DOHH2 (cell line): ENCODE results near the gene VKORC1.
A peak's percentile ranks its signal among the peaks of the same experiment; 100 is the strongest.

Source experiments
- H3F3A ChIP-seq: fragments of 200-600 bp; sonication (generic), shearing (Covaris generic); 2 replicates; pipeline ENCODE4 v1.6.0; 2016; ENCODE audit warnings: antibody characterized with exemption, mild to moderate bottlenecking; ENCODE audit not compliant: control insufficient read depth, insufficient read depth
- H3K27ac ChIP-seq: fragments of 200-600 bp; sonication (generic); 2 replicates; pipeline ENCODE4 v1.5.1; 2014; ENCODE audit warnings: low read depth, mild to moderate bottlenecking, low read length, moderate library complexity
- H3K27me3 ChIP-seq: fragments of 200-600 bp; sonication (generic); 2 replicates; pipeline ENCODE4 v1.6.1; 2014; ENCODE audit warnings: mild to moderate bottlenecking, low read length, mixed read lengths; ENCODE audit not compliant: control insufficient read depth
- H3K36me3 ChIP-seq: fragments of 200-600 bp; sonication (generic); 2 replicates; pipeline ENCODE4 v1.6.1; 2014; ENCODE audit warnings: mild to moderate bottlenecking, low read length, moderate library complexity, mixed read lengths; ENCODE audit not compliant: control insufficient read depth
- H3K4me1 ChIP-seq: fragments of 200-600 bp; sonication (generic); 2 replicates; pipeline ENCODE4 v1.6.1; 2014; ENCODE audit warnings: mild to moderate bottlenecking, low read length, mixed read lengths; ENCODE audit not compliant: control insufficient read depth
- H3K4me2 ChIP-seq: fragments of 200-600 bp; sonication (generic); 2 replicates; pipeline ENCODE4 v1.6.0; 2014; ENCODE audit warnings: mild to moderate bottlenecking, low read length, moderate library complexity
- H3K4me3 ChIP-seq: fragments of 200-600 bp; sonication (generic); 2 replicates; pipeline ENCODE4 v1.5.1; 2014; ENCODE audit warnings: mild to moderate bottlenecking, low read length, mixed read lengths
- H3K79me2 ChIP-seq: fragments of 200-600 bp; sonication (generic); 2 replicates; pipeline ENCODE4 v1.6.1; 2014; ENCODE audit warnings: mild to moderate bottlenecking, low read length, mixed read lengths; ENCODE audit not compliant: control insufficient read depth
- H3K9me2 ChIP-seq: fragments of 200-600 bp; sonication (generic); replicated peaks from 2 replicates; pipeline ENCODE4 v1.6.1; 2014; ENCODE audit warnings: mild to moderate bottlenecking, low read length, mixed read lengths; ENCODE audit not compliant: control insufficient read depth
- H3K9me3 ChIP-seq: fragments of 200-600 bp; sonication (generic); 2 replicates; pipeline ENCODE4 v1.6.1; 2014; ENCODE audit warnings: antibody characterized with exemption, low read length, mixed read lengths; ENCODE audit not compliant: control insufficient read depth, insufficient read depth
- H4K20me1 ChIP-seq: fragments of 200-600 bp; sonication (generic); 2 replicates; pipeline ENCODE4 v1.6.0; 2014; ENCODE audit warnings: low read depth, mild to moderate bottlenecking, antibody characterized with exemption, low read length, moderate library complexity; ENCODE audit not compliant: control insufficient read depth, insufficient read depth
- CTCF ChIP-seq: fragments of 200-600 bp; sonication (generic); IDR thresholded peaks from one replicate; pipeline ENCODE4 v1.5.1; 2014; ENCODE audit warnings: antibody characterized with exemption, mild to moderate bottlenecking, low read depth, low read length; ENCODE audit not compliant: poor library complexity, severe bottlenecking
- EZH2phosphoT487 ChIP-seq: fragments of 200-600 bp; sonication (generic); IDR thresholded peaks from 2 replicates; pipeline ENCODE4 v1.6.1; 2017; ENCODE audit warnings: borderline replicate concordance, mild to moderate bottlenecking, antibody characterized with exemption, low read length, moderate library complexity, mixed read lengths

VKORC1 gene

GRCh38 chr16:31117384-31118222, 23.0 kb upstream of the VKORC1 start, which contains the start of gene KAT8:
TSS of gene KAT8 (plus strand) at chr16:31117664. CDS start at chr16:31117682, 18 bp downstream.
- Histone ChIP-seq H3F3A (peaks cover 9% of the 10 kb centered on the region), H3K4me3 (peak within 1 kb of the TSS; percentile 77), H3K4me1 (peaks cover 17% of the 10 kb centered on the region), H3K4me2 (peak within 1 kb of the TSS; percentile 78), H3K79me2 (peaks cover 42% of the 10 kb centered on the region), H4K20me1 (peaks cover 9% of the 10 kb centered on the region; the same call in 1 of the 2 replicates), H3K36me3 (peaks cover 51% of the 10 kb centered on the region), H3K27me3 (no peaks in the 10 kb centered on the region), H3K9me3 (no peaks in the 10 kb centered on the region), H3K9me2 (no peaks in the 10 kb centered on the region), H3K27ac (peak within 1 kb of the TSS; percentile 57)
- TF ChIP-seq CTCF (no peak), EZH2phosphoT487 (no peak)

GRCh38 chr16:31114468-31114867, 19.9 kb upstream of the VKORC1 start:
- Histone ChIP-seq H3F3A (peaks cover 9% of the 10 kb centered on the region), H3K27ac (no peak overlapping the region), H3K4me2 (no peak overlapping the region), H3K4me3 (no peak overlapping the region), H3K9me2 (no peaks in the 10 kb centered on the region), H3K27me3 (no peaks in the 10 kb centered on the region), H3K79me2 (peaks cover 35% of the 10 kb centered on the region), H3K36me3 (peaks cover 55% of the 10 kb centered on the region), H3K4me1 (peaks cover 19% of the 10 kb centered on the region), H4K20me1 (peaks cover 9% of the 10 kb centered on the region; the same call in 1 of the 2 replicates), H3K9me3 (no peaks in the 10 kb centered on the region)
- TF ChIP-seq CTCF (no peak), EZH2phosphoT487 (no peak)

- Histone ChIP-seq H3K27me3 (no peaks in the 10 kb centered on the region), H3K27ac (no peak overlapping the region), H3K9me2 (no peaks in the 10 kb centered on the region), H3K4me3 (no peak overlapping the region), H3K4me2 (no peak overlapping the region), H4K20me1 (peaks cover 4% of the 10 kb centered on the region; the same call in 1 of the 2 replicates), H3K36me3 (peaks cover 48% of the 10 kb centered on the region), H3F3A (peaks cover 9% of the 10 kb centered on the region), H3K9me3 (no peaks in the 10 kb centered on the region), H3K4me1 (peaks cover 20% of the 10 kb centered on the region), H3K79me2 (peaks cover 35% of the 10 kb centered on the region)
- TF ChIP-seq EZH2phosphoT487 (no peak), CTCF (no peak)
These were observed 18.8 kb upstream of the VKORC1 start for GRCh38 chr16:31113121-31114120.
